CD14-positive monocyte (primary cell): ENCODE results near the gene MTUS2. TPM values are rescaled to one million over a fixed set of nuclear protein-coding genes. Genes with fewer than 3 reads are reported as not detected.

Source experiments
- DNase-seq, 3 donors: peaks; one replicate each; pipeline ENCODE4 v3.0.0-alpha.2; 2011 to 2022
- H2AFZ ChIP-seq: 2 replicates; pipeline ENCODE4 v1.6.0; 2012; ENCODE audit warnings: mild to moderate bottlenecking, low read depth, low read length, inconsistent platforms; ENCODE audit not compliant: insufficient read depth, poor library complexity, severe bottlenecking
- H3K27ac ChIP-seq, 2 donors: 1 replicate in 1 of 2; 2 replicates in 1 of 2; pipeline ENCODE4 v1.5.1; 2012 to 2013; ENCODE audit warnings: low read length in 2 of 2, control low read depth in 1 of 2, inconsistent platforms in 1 of 2, low read depth in 1 of 2, mild to moderate bottlenecking in 1 of 2
- H3K27me3 ChIP-seq, 2 donors: one replicate each; pipeline versions ENCODE4 v1.6.0 to v1.6.1; 2011 to 2013; ENCODE audit warnings: low read length in 2 of 2; ENCODE audit not compliant: control insufficient read depth in 2 of 2, insufficient read depth in 2 of 2
- H3K36me3 ChIP-seq, 2 donors: replicated peaks in 1 of 2; 1 replicate in 1 of 2; 2 replicates in 1 of 2; pipeline versions ENCODE4 v1.5.1 to v1.6.1; 2012 to 2013; ENCODE audit warnings: low read length in 2 of 2, control low read depth in 1 of 2, inconsistent platforms in 1 of 2, mild to moderate bottlenecking in 1 of 2; ENCODE audit not compliant: insufficient read depth in 2 of 2, control insufficient read depth in 1 of 2
- H3K4me1 ChIP-seq, 2 donors: 1 replicate in 1 of 2; 2 replicates in 1 of 2; pipeline versions ENCODE4 v1.5.1 to v1.6.1; 2012 to 2013; ENCODE audit warnings: low read length in 2 of 2, control low read depth in 1 of 2, inconsistent platforms in 1 of 2, mild to moderate bottlenecking in 1 of 2, moderate library complexity in 1 of 2; ENCODE audit not compliant: insufficient read depth in 2 of 2, control insufficient read depth in 1 of 2
- H3K4me2 ChIP-seq: replicated peaks from 2 replicates; pipeline ENCODE3; 2012; ENCODE audit warnings: low read length, moderate library complexity, mild to moderate bottlenecking; ENCODE audit not compliant: poor library complexity, severe bottlenecking; ENCODE audit errors: extremely low read depth
- H3K4me3 ChIP-seq, 3 experiments: fragments of 200-600 bp in 1 of 3; sonication (generic) in 1 of 3; replicated peaks in 1 of 3; 1 replicate in 2 of 3; 2 replicates in 1 of 3; pipeline ENCODE4 v1.5.1; 2011 to 2013; ENCODE audit warnings: low read length in 3 of 3, mild to moderate bottlenecking in 3 of 3, control low read depth in 2 of 3, low read depth in 2 of 3, inconsistent platforms in 1 of 3, moderate library complexity in 1 of 3
- H3K79me2 ChIP-seq: 2 replicates; pipeline ENCODE4 v1.6.0; 2012; ENCODE audit warnings: mild to moderate bottlenecking, control low read depth, inconsistent platforms, low read length, moderate library complexity; ENCODE audit not compliant: insufficient read depth
- H3K9ac ChIP-seq: 2 replicates; pipeline ENCODE4 v1.6.0; 2017; ENCODE audit warnings: low read length, mild to moderate bottlenecking; ENCODE audit not compliant: insufficient read depth, poor library complexity, severe bottlenecking
- H3K9me3 ChIP-seq, 2 donors: replicated peaks in 1 of 2; 1 replicate in 1 of 2; 2 replicates in 1 of 2; pipeline versions ENCODE4 v1.5.1 to v1.6.1; 2012 to 2013; ENCODE audit warnings: low read length in 2 of 2, control low read depth in 1 of 2; ENCODE audit not compliant: control insufficient read depth in 1 of 2, insufficient read depth in 1 of 2
- H4K20me1 ChIP-seq: 2 replicates; pipeline ENCODE4 v1.6.0; 2012; ENCODE audit warnings: mild to moderate bottlenecking, low read length, control low read depth, moderate library complexity; ENCODE audit not compliant: insufficient read depth
- H3K27ac Mint-ChIP-seq, 7 donors: one replicate each; pipeline ENCODE4 v1.8.0; 2020; ENCODE audit warnings: mild to moderate bottlenecking in 7 of 7, mixed read lengths in 7 of 7, moderate library complexity in 6 of 7, inconsistent platforms in 2 of 7
- H3K27me3 Mint-ChIP-seq, 3 donors: one replicate each; pipeline ENCODE4 v1.8.0; 2021 to 2022; ENCODE audit warnings: low read depth in 3 of 3, mild to moderate bottlenecking in 3 of 3, mixed read lengths in 3 of 3, moderate library complexity in 3 of 3, inconsistent platforms in 1 of 3
- H3K36me3 Mint-ChIP-seq, 2 donors: one replicate each; pipeline ENCODE4 v1.8.0; 2020; ENCODE audit warnings: mixed read lengths in 2 of 2, inconsistent platforms in 1 of 2, mild to moderate bottlenecking in 1 of 2
- H3K4me1 Mint-ChIP-seq: one replicate; pipeline ENCODE4 v1.8.0; 2020; ENCODE audit warnings: mild to moderate bottlenecking, mixed read lengths
- H3K4me3 Mint-ChIP-seq, 2 donors: one replicate each; pipeline ENCODE4 v1.8.0; 2020; ENCODE audit warnings: mild to moderate bottlenecking in 2 of 2, mixed read lengths in 2 of 2, moderate library complexity in 1 of 2
- H3K9me3 Mint-ChIP-seq, 7 donors: one replicate each; pipeline ENCODE4 v1.8.0; 2020 to 2022; ENCODE audit warnings: mixed read lengths in 7 of 7, mild to moderate bottlenecking in 6 of 7, moderate library complexity in 6 of 7, inconsistent platforms in 2 of 7
- WGBS: methylation state at CpG from one replicate; pipeline ENCODE4 v1.1.5; 2013; ENCODE audit warnings: missing lambda C conversion rate; ENCODE audit not compliant: insufficient coverage; 5-methylcytosine and 5-hydroxymethylcytosine counted together
- intact Hi-C, 2 donors: fragments of 100-400 bp; cut with micrococcal nuclease; formaldehyde crosslinking; loops; one replicate each; pipeline versions ENCODE4 v1.15.0 to v1.15.1; 2023
- polyA plus RNA-seq, 3 donors: library from polyadenylated mRNA; depleted of rRNA in 1 of 3; unstranded in 2 of 3; stranded (reverse) in 1 of 3; fragments of 300-500 nt in 2 of 3; fragments of >200 nt in 1 of 3; fragmentation: Illumina TruSeq in 2 of 3; gene quantifications; 1 replicate in 2 of 3; 2 replicates in 1 of 3; pipeline ENCODE4 v1.2.3, GENCODE V29; 2012 to 2021
- TF ChIP-seq, protein P1 (sequence below): fragments of 200-600 bp; IDR thresholded peaks from one replicate; pipeline ENCODE4 v1.8.0; 2022; ENCODE audit warnings: antibody characterized with exemption, mild to moderate bottlenecking

Gene MTUS2
- polyA plus RNA-seq, 3 donors = 0.04 TPM; not detected in 2

DNA sequence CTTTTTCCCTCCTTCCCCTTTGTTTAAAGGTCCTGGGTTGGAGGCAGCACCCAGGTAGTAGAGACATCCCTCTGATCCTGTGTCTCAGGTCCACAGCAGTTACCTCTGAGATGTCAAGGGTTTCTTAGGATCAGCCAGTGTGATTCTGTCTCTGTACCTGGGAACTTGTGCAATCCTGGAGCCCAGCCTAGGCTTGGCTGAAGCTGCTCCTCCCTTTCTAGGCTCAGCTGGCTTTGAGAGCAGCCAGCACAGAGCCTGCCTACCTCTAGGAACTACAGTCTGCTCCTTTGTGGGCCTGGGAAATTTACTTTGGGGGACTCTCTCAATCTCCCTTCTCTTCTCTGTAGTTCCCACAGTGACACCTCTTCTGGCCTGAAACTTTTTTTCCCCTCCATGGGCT, 171.6 kb downstream of the MTUS2 start:
- Mint-ChIP-seq H3K4me3 (no peak overlapping the region), H3K36me3 (no peaks in the 10 kb centered on the region), H3K27ac (no peak overlapping the region), H3K27me3 (peaks cover 0 to 7% (median 0%) of the 10 kb centered on the region in 3 donors), H3K9me3 (peaks cover 9 to 22% (median 14%) of the 10 kb centered on the region in 7 donors), H3K4me1 (no peaks in the 10 kb centered on the region)
- H4K20me1 ChIP-seq = no peaks in the 10 kb centered on the region
- DNase-seq = no peak
- no peak overlapping the region for H3K4me2 ChIP-seq
- no peak overlapping the region for H3K9ac ChIP-seq
- H3K9me3 ChIP-seq = peaks cover 6 to 9% of the 10 kb centered on the region in 2 donors
- TF ChIP-seq, protein P1, sequence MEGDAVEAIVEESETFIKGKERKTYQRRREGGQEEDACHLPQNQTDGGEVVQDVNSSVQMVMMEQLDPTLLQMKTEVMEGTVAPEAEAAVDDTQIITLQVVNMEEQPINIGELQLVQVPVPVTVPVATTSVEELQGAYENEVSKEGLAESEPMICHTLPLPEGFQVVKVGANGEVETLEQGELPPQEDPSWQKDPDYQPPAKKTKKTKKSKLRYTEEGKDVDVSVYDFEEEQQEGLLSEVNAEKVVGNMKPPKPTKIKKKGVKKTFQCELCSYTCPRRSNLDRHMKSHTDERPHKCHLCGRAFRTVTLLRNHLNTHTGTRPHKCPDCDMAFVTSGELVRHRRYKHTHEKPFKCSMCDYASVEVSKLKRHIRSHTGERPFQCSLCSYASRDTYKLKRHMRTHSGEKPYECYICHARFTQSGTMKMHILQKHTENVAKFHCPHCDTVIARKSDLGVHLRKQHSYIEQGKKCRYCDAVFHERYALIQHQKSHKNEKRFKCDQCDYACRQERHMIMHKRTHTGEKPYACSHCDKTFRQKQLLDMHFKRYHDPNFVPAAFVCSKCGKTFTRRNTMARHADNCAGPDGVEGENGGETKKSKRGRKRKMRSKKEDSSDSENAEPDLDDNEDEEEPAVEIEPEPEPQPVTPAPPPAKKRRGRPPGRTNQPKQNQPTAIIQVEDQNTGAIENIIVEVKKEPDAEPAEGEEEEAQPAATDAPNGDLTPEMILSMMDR = no peak
- H3K4me3 ChIP-seq = no peak overlapping the region
- H3K27me3 ChIP-seq = no peaks in the 10 kb centered on the region
- intact Hi-C loops = no loop called here
- H2AFZ ChIP-seq = no peak overlapping the region
- H3K4me1 ChIP-seq = no peaks in the 10 kb centered on the region
- H3K79me2 ChIP-seq = no peaks in the 10 kb centered on the region
- no peak overlapping the region for H3K27ac ChIP-seq
- H3K36me3 ChIP-seq = no peaks in the 10 kb centered on the region

DNA sequence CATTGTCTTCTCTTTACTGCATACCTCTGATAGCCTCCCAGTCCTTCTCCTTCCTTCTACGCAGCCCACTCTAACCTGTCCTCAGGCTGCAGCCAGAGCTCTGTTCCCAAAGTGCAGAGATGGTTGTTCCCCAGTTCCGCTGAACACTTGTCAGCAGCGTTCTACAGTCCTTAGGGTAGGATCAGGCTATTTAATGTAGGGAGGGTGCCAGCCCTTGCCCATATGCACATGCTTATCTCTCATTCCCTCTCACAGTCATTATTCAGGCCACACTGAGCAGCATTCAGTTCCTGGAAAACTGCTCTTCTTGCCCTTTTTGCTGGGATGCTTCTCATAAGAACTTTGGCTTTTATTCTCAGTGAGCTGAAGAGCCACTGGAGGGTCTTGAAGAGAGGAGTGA, 180.7 kb downstream of the MTUS2 start:
- Histone ChIP-seq H3K79me2 (no peaks in the 10 kb centered on the region), H3K36me3 (no peaks in the 10 kb centered on the region), H3K4me3 (no peak overlapping the region), H3K27me3 (no peaks in the 10 kb centered on the region), H3K27ac (no peak overlapping the region), H2AFZ (no peak overlapping the region), H3K4me2 (no peak overlapping the region), H4K20me1 (no peaks in the 10 kb centered on the region), H3K9me3 (peaks cover 3 to 6% of the 10 kb centered on the region in 2 donors), H3K9ac (no peak overlapping the region), H3K4me1 (no peaks in the 10 kb centered on the region)
- Mint-ChIP-seq H3K27me3 (peaks cover 2 to 4% (median 3%) of the 10 kb centered on the region in 3 donors), H3K27ac (peak overlapping the region in 1 of 7 donors; percentile 8), H3K9me3 (peaks cover 6 to 27% (median 17%) of the 10 kb centered on the region in 7 donors), H3K4me1 (no peaks in the 10 kb centered on the region), H3K36me3 (no peaks in the 10 kb centered on the region), H3K4me3 (no peak overlapping the region)
- DNase-seq = no peak
- TF ChIP-seq, protein P1 = no peak
- no CpG with 5 or more reads among the region's 3 CpGs for WGBS
- intact Hi-C loops = no loop called here
